ENCODE data around the gene ACTG1.

ACTG1 gene

GRCh38 chr17:81512562-81513371 is at the start of gene ACTG1:
Gene ACTG1, minus strand, starts transcription at chr17:81512799. Its CDS starts 445 bp downstream, at chr17:81512354.
- in situ Hi-C loops (cut with HindIII; ENCODE audit: low sequenced_read_pairs): loop anchor here (5.0 kb wide), 1 partner anchor 110 kb away; no protein-coding TSS in a partner anchor
- TF ChIP-seq CTCF (IDR thresholded peaks at IDR 0.05; ENCODE audit: low read depth, low read length, missing control alignments): no peak
- peak within 1 kb of the TSS; percentile 97 for H3K4me3 ChIP-seq (ENCODE audit: low read depth, low read length)
- peak; percentile 78 for DNase-seq (ENCODE audit: low read depth)

GRCh38 chr17:81561494-81561885 is 48.9 kb upstream of the ACTG1 start:
- DNase-seq (ENCODE audit: low read depth): no peak
- no peak for TF ChIP-seq CTCF (IDR thresholded peaks at IDR 0.05; ENCODE audit: low read depth, low read length, missing control alignments)
- in situ Hi-C loops (cut with HindIII; ENCODE audit: low sequenced_read_pairs): no loop called here
- no peak overlapping the region for H3K4me3 ChIP-seq (ENCODE audit: low read depth, low read length)

GRCh38 chr17:81558941-81559806 is 46.6 kb upstream of the ACTG1 start:
- H3K4me3 ChIP-seq (ENCODE audit: low read depth, low read length): no peak overlapping the region
- TF ChIP-seq CTCF (IDR thresholded peaks at IDR 0.05; ENCODE audit: low read depth, low read length, missing control alignments): peak; percentile 60

GRCh38 chr17:81558115-81558468 is 45.5 kb upstream of the ACTG1 start:
- TF ChIP-seq CTCF (IDR thresholded peaks at IDR 0.05; ENCODE audit: low read depth, low read length, missing control alignments): no peak
- no peak for DNase-seq (ENCODE audit: low read depth)
- no peak overlapping the region for H3K4me3 ChIP-seq (ENCODE audit: low read depth, low read length)
- in situ Hi-C loops (cut with HindIII; ENCODE audit: low sequenced_read_pairs): no loop called here

More at GRCh38 chr17:81558941-81559806, 46.6 kb upstream of the ACTG1 start:
- in situ Hi-C loops (cut with HindIII; ENCODE audit: low sequenced_read_pairs): no loop called here
- DNase-seq (ENCODE audit: low read depth): no peak

GRCh38 chr17:81557276-81558114 is 44.9 kb upstream of the ACTG1 start:
- in situ Hi-C loops (cut with HindIII; ENCODE audit: low sequenced_read_pairs): no loop called here
- no peak overlapping the region for H3K4me3 ChIP-seq (ENCODE audit: low read depth, low read length)
- DNase-seq (ENCODE audit: low read depth): no peak
- no peak for TF ChIP-seq CTCF (IDR thresholded peaks at IDR 0.05; ENCODE audit: low read depth, low read length, missing control alignments)

GRCh38 chr17:81556863-81557262 is 44.3 kb upstream of the ACTG1 start:
- no peak for TF ChIP-seq CTCF (IDR thresholded peaks at IDR 0.05; ENCODE audit: low read depth, low read length, missing control alignments)
- in situ Hi-C loops (cut with HindIII; ENCODE audit: low sequenced_read_pairs): no loop called here
- no peak for DNase-seq (ENCODE audit: low read depth)
- no peak overlapping the region for H3K4me3 ChIP-seq (ENCODE audit: low read depth, low read length)
